ENCODE data around the gene SEMA5B. TPM values are rescaled to one million over a fixed set of nuclear protein-coding genes. Genes with fewer than 3 reads are reported as not detected.
A peak's percentile ranks its signal among the peaks of the same experiment; 100 is the strongest.

SEMA5B gene
- total RNA-seq, 2 donors from 2014 or later, result 0.40 TPM; not detected in 1

DNA sequence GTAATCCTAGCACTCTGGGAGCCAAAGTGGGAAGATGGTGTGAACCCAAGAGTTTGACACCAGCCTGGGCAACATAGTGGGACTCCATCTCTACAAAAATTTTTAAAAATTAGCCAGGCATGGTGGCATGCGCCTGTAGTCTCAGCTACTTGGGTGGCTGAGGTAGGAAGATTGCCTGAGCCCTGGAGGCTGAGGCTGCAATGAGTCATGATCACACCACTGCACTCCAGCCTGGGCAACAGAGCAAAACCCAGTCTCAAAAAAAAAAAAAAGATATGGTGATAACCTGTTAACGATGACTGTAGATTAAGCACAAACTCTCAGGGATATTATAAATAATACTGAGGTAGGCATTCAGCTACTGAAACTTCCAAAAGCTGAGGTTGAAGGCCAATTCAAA lies 125.2 kb downstream of the SEMA5B start:
- Mint-ChIP-seq H3K4me1 (no peaks in the 10 kb centered on the region), H3K27me3 (peaks cover 23% of the 10 kb centered on the region), H3K9me3 (peaks cover 8% of the 10 kb centered on the region), H3K36me3 (ENCODE audit: low read depth) (no peaks in the 10 kb centered on the region), H3K27ac (no peak overlapping the region), H3K4me3 (no peak overlapping the region)
- ATAC-seq (replicated peaks), result no peak

GRCh38 chr3:122898298-122898697 lies 129.3 kb downstream of the SEMA5B start:
- Mint-ChIP-seq H3K4me3 (no peak overlapping the region), H3K27ac (no peak overlapping the region), H3K36me3 (ENCODE audit: low read depth) (no peaks in the 10 kb centered on the region), H3K27me3 (peaks cover 3% of the 10 kb centered on the region), H3K9me3 (no peaks in the 10 kb centered on the region), H3K4me1 (peaks cover 5% of the 10 kb centered on the region)
- no peak for ATAC-seq (replicated peaks)

DNA sequence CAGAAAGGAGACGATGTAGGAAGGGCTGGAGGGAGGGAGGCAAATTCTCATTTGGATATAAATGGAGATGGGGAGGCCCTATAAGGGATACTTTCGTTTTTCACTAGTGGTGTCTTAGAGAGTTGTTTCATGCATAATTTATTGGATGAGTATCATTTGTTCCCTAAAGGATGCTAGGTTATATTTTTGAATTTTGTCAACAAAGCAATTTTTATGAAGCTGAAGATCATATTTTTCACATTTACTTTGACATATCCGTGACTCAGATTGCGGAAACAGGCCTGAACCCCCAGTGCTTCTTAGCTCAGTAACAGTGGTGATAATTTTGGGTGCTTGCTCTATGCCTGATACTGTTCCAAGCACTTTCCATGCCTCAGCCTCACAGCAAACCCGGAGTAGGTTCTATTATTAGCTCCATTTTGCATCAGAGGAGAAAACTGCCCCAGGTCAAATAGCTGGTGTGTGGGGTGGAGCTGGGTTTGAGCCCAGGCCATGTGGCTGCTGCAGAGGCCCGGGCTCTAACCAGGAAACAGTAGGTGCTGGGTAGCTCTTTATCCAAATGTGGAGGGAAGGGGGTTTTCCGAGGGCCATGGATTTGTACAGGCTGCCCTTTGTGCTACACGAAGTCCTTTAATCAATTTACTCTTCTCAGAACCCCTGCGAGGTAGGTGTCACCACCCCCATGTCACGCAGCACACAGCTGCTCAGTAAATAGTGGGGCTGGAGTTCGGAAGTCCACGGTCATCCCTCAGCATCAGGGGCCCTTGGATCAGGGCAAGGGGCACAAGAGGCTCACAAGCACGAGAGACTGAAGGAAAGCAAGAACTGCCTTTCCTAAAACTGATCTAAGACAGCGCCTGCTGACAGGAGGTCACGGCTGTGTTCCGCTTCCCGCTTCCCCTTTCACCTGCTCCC lies 133.6 kb downstream of the SEMA5B start:
- Mint-ChIP-seq H3K27ac (no peak overlapping the region), H3K4me3 (no peak overlapping the region), H3K36me3 (ENCODE audit: low read depth) (no peaks in the 10 kb centered on the region), H3K9me3 (no peaks in the 10 kb centered on the region), H3K4me1 (peaks cover 7% of the 10 kb centered on the region), H3K27me3 (peaks cover 3% of the 10 kb centered on the region)
- no peak for ATAC-seq (replicated peaks)

- no peaks in the 10 kb centered on the region for H3K36me3 Mint-ChIP-seq (ENCODE audit: low read depth)
- no peaks in the 10 kb centered on the region for H3K27me3 Mint-ChIP-seq
- H3K9me3 Mint-ChIP-seq, result no peaks in the 10 kb centered on the region
- no peak overlapping the region for H3K27ac Mint-ChIP-seq
- H3K4me3 Mint-ChIP-seq, result no peak overlapping the region
- H3K4me1 Mint-ChIP-seq, result peaks cover 7% of the 10 kb centered on the region
- ATAC-seq (replicated peaks), result peak; percentile 98
These were observed 134.3 kb downstream of the SEMA5B start for GRCh38 chr3:122893282-122893681.

GRCh38 chr3:122892118-122892960 lies 135.2 kb downstream of the SEMA5B start:
- Mint-ChIP-seq H3K4me1 (peaks cover 7% of the 10 kb centered on the region), H3K36me3 (ENCODE audit: low read depth) (no peaks in the 10 kb centered on the region), H3K4me3 (no peak overlapping the region), H3K27me3 (no peaks in the 10 kb centered on the region), H3K9me3 (no peaks in the 10 kb centered on the region), H3K27ac (no peak overlapping the region)
- no peak for ATAC-seq (replicated peaks)

DNA sequence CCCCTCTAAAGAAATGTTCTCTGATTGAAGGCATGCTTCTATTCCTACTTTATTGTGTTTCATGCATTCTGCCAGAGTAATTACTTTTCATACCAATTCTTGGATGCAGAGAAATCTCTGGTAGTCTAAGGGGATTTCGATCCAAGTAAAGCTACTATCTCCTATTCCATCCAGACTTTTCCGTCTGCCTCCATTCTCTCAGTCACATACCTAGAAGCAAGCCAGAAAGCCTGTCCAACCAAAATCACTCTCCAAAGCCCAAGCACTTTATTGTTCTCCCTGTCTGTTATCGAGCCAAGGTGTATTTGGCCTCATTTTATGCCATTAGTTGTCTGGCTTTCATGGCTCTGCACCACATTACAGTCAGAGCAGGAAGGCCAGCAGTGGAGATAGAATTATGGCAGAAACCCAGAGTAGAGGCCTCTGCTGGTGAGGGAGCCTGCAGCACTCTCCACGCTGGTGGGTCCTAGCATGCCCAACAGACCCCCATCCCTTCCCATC lies 136.8 kb downstream of the SEMA5B start:
- Mint-ChIP-seq H3K27me3 (no peaks in the 10 kb centered on the region), H3K9me3 (no peaks in the 10 kb centered on the region), H3K4me1 (peaks cover 7% of the 10 kb centered on the region), H3K27ac (no peak overlapping the region), H3K36me3 (ENCODE audit: low read depth) (no peaks in the 10 kb centered on the region), H3K4me3 (no peak overlapping the region)
- no peak for ATAC-seq (replicated peaks)

DNA sequence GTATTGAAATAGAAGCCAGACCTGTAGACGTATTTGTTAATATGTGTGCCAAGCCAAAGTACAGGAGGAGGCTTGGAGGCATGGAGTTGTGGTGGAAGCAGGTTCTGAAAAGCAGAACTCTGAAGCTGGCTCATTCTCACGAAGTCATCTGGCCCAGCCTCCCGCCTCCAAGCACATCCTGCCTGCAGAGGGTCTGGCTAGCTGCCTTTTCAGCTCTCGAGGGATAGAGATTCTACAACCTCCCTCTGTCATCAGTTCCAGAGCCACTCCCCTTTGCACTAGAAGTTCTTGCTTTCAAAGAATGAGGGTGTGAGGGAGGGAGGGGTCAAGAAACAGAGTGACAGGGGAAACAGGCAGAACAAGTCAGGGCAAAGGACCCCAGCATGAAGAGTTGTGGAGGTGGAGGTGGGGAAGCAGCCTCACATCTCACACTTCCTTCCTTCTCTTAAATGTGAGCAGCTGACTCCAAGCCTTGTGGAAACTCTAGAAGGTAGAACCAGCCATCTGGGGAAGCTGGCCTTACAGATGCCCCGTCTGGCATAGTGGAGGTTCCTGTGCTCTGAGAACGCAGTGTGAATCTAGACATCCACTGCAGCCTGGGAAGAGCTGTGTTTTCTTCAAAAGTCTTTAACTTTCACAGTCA lies 137.4 kb downstream of the SEMA5B start:
- Mint-ChIP-seq H3K9me3 (no peaks in the 10 kb centered on the region), H3K4me3 (no peak overlapping the region), H3K4me1 (peaks cover 7% of the 10 kb centered on the region), H3K36me3 (ENCODE audit: low read depth) (no peaks in the 10 kb centered on the region), H3K27ac (peak overlapping the region; percentile 8), H3K27me3 (no peaks in the 10 kb centered on the region)
- ATAC-seq (replicated peaks), result peak; percentile 33

DNA sequence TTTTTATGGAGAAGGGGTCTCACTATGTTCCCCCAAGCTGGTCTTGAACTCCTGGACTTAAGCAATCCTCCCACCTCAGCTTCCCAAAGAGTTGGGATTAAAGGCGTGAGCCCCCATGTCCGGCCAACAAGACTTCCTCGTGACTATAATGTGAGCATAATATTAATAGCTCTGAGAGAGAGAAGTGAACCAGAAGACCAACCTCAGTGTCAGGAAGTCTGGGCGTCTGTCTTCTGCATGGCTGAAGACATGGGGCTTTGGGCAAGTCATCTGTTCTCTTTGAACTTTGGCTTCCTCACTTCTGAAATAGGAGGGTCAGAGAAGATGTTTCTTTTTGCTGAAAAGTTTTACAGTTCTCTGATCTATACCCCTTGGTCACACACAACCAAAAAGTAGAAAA lies 140.6 kb downstream of the SEMA5B start:
- Mint-ChIP-seq H3K9me3 (no peaks in the 10 kb centered on the region), H3K36me3 (ENCODE audit: low read depth) (no peaks in the 10 kb centered on the region), H3K27me3 (no peaks in the 10 kb centered on the region), H3K4me1 (no peaks in the 10 kb centered on the region), H3K27ac (no peak overlapping the region), H3K4me3 (no peak overlapping the region)
- ATAC-seq (replicated peaks), result no peak

GRCh38 chr3:122886251-122886650 lies 141.3 kb downstream of the SEMA5B start:
- peaks cover 2% of the 10 kb centered on the region for H3K36me3 Mint-ChIP-seq (ENCODE audit: low read depth)
- H3K27ac Mint-ChIP-seq, result no peak overlapping the region
- H3K9me3 Mint-ChIP-seq, result no peaks in the 10 kb centered on the region
- no peak for ATAC-seq (replicated peaks)
- no peak overlapping the region for H3K4me3 Mint-ChIP-seq
- no peaks in the 10 kb centered on the region for H3K4me1 Mint-ChIP-seq
- no peaks in the 10 kb centered on the region for H3K27me3 Mint-ChIP-seq

DNA sequence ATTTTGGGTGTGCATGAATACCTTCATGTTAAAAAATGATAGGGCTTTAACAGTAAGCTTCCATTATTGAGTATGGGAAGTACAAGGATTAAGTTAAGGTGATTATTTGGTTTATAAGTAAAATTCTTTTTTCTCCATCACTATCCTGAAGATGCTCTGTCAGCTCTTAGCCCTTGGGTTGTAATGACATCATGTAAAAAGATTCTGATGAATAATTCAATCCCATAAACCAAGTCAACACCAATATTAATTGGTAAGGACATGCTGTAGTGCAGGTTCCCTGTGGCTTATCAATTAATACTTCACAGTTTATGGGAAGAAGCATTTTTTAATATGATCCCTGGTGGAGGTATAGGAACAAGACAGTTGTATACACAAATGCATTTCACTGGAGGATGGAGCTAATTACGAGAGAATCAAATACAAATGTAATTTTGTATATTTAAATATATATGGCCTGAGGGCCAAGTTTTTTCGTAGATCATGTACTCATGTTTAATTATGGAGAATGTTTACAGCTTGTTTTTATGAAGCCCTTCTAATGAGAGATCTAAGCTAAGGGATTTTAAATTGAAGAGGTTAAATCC lies 145.1 kb downstream of the SEMA5B start:
- Mint-ChIP-seq H3K4me1 (no peaks in the 10 kb centered on the region), H3K27ac (no peak overlapping the region), H3K9me3 (no peaks in the 10 kb centered on the region), H3K4me3 (no peak overlapping the region), H3K36me3 (ENCODE audit: low read depth) (peaks cover 11% of the 10 kb centered on the region), H3K27me3 (no peaks in the 10 kb centered on the region)
- ATAC-seq (replicated peaks), result no peak

DNA sequence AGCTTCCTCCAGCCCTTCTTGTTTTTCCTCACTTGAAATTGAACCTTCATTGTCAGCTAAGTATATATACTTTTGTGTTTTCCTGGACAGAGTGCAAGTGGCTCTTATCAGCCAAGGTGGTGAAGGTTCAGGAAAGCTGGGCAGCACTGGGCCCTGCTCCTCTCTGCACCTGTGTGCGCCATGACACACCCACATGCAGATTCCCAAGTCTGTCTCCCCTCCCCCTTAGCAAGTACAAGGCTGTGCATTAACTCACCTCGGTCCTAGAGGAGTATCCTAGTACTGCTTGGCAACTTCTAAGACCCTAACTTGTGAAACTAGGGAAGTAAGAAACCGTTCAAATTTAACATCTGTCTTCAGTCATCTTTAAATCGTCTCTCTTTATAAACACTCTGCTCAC lies 146.9 kb downstream of the SEMA5B start:
- H3K4me1 Mint-ChIP-seq, result peaks cover 7% of the 10 kb centered on the region
- H3K36me3 Mint-ChIP-seq (ENCODE audit: low read depth), result peaks cover 11% of the 10 kb centered on the region
- no peak for ATAC-seq (replicated peaks)
- H3K4me3 Mint-ChIP-seq, result no peak overlapping the region
- H3K9me3 Mint-ChIP-seq, result no peaks in the 10 kb centered on the region
- H3K27me3 Mint-ChIP-seq, result no peaks in the 10 kb centered on the region
- no peak overlapping the region for H3K27ac Mint-ChIP-seq

DNA sequence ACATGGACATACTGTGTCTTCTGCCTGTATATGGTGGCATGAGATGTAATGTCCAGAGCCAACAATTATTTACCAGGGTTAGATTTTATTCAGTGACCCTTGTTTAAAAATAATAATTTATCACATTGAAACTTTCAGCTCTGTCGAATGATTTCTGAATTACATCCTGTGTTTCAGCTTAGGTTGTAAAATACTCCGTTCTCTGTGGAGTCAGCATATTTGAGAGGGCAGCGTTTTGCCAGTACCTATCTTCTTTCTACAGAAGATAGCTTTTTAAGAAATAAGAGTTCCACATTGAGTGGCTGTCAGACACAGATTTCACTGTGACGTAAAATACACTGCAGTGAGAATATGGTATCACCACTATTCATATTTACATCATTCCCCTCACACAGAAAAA lies 147.4 kb downstream of the SEMA5B start:
- Mint-ChIP-seq H3K9me3 (no peaks in the 10 kb centered on the region), H3K27ac (no peak overlapping the region), H3K4me3 (no peak overlapping the region), H3K36me3 (ENCODE audit: low read depth) (peaks cover 11% of the 10 kb centered on the region), H3K27me3 (no peaks in the 10 kb centered on the region), H3K4me1 (peaks cover 7% of the 10 kb centered on the region)
- no peak for ATAC-seq (replicated peaks)

DNA sequence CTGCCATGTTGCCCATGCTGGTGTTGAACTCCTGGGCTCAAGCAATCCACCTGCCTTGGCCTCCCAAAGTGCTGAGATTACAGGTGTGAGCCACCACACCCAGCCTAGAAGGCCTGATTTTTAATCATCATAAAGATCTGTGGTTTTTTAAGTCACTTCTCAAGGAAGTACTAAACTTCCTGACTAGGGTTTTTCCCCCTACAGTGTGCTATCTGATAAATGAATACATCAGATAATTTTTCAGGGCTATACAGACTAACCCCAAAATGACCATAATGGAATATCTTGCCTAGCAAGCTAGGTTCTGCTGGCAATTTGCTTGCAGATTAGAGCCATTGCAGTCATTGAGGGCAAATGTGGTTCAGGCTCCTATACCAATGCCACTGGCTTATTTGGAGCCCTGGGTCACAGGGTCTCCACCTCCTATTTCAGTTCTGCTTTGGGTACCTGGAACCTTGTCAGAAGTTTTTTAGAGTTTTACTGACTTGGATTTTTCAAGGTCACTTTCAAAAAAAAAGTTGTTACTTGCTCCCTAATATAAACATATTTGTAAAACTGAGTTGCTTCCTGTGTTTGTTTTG lies 151.9 kb downstream of the SEMA5B start:
- peaks cover 13% of the 10 kb centered on the region for H3K36me3 Mint-ChIP-seq (ENCODE audit: low read depth)
- H3K4me1 Mint-ChIP-seq, result peaks cover 7% of the 10 kb centered on the region
- no peaks in the 10 kb centered on the region for H3K9me3 Mint-ChIP-seq
- no peaks in the 10 kb centered on the region for H3K27me3 Mint-ChIP-seq
- no peak overlapping the region for H3K4me3 Mint-ChIP-seq
- H3K27ac Mint-ChIP-seq, result no peak overlapping the region
- peak; percentile 51 for ATAC-seq (replicated peaks)

Measured in activated T-helper 17 cell treated with anti-CD3 and anti-CD28 coated beads, Interleukin-2, amount 50 U/mL, for 72 hours (primary cell).